T1000 (cell line): ENCODE results near the gene UFL1.
"Not testable (repeated sequence)": the region's sequence is repeated elsewhere in the genome, so short reads cannot be mapped to it uniquely, and the experiment has no call there.

Experiments
- DNase-seq: peaks from one replicate; lab custom pipeline; 2025; ENCODE audit warnings: mixed read lengths; lab: John Stamatoyannopoulos, UW

The UFL1 gene

DNA sequence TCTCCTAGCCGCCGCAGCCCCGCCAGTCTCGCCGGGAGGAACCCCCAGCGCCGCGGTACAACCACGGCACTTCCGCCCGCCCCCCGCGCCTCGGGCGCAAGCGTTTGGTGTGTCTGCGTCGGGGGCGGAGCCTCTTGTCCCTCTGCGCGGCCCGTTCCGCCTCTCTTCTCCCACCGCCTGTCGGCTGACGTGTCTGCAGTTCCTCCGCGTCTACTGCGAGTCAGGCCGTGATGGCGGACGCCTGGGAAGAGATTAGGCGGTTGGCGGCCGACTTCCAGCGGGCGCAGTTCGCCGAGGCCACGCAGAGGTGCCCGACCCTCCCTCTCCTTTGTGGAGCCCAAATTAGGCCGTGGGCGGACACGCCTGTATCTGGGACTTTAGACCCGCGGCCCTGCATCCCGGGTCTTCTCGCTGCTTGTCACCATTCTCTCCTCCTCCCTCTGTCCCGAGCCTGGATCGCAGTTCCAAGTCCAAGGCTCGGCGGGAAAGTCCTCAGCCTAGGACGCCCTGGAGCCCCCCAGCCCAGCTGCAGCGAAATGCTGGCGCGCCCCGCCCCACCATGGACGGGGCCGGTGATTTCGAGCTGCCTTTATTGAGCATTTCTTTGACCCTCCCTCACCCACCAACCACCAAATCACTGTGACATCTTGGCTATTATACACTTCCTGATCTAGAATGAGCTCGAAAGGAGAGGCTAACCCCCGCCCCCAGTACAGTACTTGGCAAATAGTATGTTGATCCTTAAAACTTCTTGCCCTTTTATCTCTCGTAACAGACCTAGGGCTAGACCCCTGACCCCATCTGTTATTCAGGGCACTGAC lies at the start of gene UFL1:
TSS of gene UFL1 (plus strand) at position 163 of the 821 bp plus-strand sequence. CDS start at position 231, 68 bp downstream.
- DNase-seq, result peak; percentile 84

DNA sequence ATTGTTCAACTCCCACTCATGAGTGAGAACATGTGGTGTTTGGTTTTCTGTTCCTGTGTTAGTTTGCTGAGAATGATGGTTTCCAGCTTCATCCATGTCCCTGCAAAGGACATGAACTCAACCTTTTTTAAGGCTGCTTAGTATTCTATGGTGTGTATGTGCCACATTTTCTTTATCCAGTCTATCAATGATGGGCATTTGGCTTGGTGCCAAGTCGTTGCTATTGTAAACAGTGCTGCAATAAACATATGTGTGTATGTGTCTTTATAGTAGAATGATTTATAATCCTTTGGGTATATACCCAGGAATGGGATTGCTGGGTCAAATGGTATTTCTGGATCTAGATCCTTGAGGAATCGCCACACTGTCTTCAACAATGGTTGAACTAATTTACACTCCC lies 49.3 kb upstream of the UFL1 start:
- DNase-seq, result not testable (repeated sequence)

GRCh38 chr6:96478695-96479094 lies 42.9 kb upstream of the UFL1 start:
- DNase-seq, result no peak

- DNase-seq, result no peak
Measured at GRCh38 chr6:96491926-96492325, 29.7 kb upstream of the UFL1 start.

DNA sequence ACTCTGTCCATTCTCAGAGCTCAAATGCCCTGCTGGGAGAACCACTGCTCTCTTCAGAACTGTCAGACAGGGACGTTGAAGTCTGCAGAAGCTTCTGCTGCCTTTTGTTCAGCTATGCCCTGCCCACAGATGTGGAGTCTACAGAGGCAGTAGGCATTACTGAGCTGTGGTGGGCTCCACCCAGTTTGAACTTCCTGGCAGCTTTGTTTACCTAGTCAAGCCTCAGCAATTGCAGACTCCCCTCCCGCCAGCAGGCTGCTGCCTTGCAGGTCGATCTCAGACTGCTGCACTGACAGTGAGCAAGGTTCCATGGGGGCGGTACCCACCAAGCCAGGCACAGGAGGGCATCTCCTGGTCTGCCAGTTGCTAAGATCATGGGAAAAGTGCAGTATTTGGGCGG lies 21.8 kb upstream of the UFL1 start:
- no peak for DNase-seq

- no peak for DNase-seq
Measured at GRCh38 chr6:96502915-96503314, 18.7 kb upstream of the UFL1 start.

GRCh38 chr6:96505363-96505762 lies 16.2 kb upstream of the UFL1 start:
- DNase-seq, result no peak

- no peak for DNase-seq
Measured at GRCh38 chr6:96509281-96509680, 12.3 kb upstream of the UFL1 start.

- peak; percentile 5 for DNase-seq
Measured at GRCh38 chr6:96520171-96521115, 1.2 kb upstream of the UFL1 start.

DNA sequence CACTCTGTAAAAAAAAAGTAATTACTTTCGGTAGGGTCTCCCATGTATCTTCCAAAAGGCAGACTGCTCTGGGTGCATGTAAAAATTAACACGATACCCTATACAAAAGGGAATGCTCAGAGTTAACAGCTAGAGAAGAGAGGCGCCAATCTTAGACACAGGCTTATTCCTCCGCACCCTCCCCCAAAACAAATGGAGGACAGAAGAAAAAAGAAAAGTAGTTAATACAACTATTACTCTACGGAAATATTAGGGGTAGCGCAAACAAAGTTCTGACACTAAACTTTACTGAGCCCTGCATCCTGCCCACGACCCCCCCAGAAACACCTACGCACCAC lies 331 bp upstream of the UFL1 start:
- DNase-seq, result no peak

DNA sequence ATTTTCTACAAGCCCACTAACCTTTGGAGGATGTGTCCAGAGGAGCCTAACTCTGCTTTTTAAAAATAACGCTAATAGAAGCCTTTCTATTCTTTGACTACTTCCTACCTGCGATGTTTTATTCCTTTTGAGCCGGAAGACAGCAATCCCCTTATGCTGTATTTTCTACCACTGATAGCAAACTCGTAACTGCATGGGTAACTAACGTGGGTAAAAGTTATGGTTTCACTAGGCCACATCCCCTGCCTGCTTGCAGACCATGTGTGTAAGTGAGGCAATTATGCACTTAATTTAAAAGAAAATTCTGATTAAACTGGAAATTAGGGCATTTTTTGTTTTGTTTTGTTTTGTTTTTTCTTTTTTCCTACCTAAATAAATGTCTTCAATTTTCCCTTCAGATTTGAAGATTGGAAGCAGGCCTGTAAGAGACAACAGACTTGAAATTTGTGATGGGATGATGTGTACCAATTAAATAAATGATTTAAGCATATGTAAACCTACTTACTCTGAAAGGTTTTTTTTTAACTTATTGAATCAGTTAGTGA lies 931 bp downstream of the UFL1 start:
- DNase-seq, result no peak

- no peak for DNase-seq
Measured at GRCh38 chr6:96528193-96528592, 6.6 kb downstream of the UFL1 start.

- no peak for DNase-seq
Measured at GRCh38 chr6:96532399-96532798, 10.8 kb downstream of the UFL1 start.

GRCh38 chr6:96537726-96538125 lies 16.1 kb downstream of the UFL1 start:
- no peak for DNase-seq

GRCh38 chr6:96542702-96543101 lies 21.1 kb downstream of the UFL1 start:
- no peak for DNase-seq

DNA sequence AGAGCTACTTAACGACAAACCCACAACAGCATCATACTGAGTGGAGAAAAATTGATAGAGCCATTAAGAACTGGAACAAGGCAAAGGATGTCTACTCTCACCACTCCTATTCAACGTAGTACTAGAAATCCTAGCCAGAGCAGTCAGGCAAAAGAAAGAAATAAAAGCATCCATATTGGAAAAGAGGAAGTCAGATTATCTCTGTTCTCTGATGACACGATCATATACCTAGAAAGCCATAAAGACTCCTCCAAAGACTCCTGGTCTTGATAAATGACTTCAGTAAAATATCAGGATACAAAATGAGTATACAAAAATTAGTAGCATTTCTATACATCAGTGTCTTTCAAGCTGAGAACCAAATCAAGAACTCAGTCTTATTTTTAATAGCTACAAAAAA lies 24.3 kb downstream of the UFL1 start:
- no peak for DNase-seq

GRCh38 chr6:96547654-96548053 lies 26.0 kb downstream of the UFL1 start:
- DNase-seq, result no peak

DNA sequence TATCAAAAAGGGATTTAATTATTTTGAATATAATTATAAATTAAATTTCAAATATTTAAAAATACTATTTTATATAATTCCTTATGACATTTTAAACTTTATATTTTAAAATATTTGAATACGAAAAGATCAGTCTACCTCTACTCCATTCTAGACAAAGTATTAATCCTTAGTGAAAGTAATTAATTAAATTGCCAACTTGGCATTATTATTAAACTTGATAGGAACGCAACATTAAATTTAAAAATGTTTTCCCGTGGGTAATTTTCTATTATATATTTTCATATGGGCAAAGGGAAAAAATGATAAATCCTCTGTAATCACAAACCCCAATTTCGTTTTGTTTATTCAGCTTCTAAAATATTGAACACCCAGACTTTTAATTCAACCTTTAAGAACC lies 33.0 kb downstream of the UFL1 start:
- DNase-seq, result no peak

GRCh38 chr6:96559740-96560139 lies 38.1 kb downstream of the UFL1 start:
- DNase-seq, result not testable (repeated sequence)

DNA sequence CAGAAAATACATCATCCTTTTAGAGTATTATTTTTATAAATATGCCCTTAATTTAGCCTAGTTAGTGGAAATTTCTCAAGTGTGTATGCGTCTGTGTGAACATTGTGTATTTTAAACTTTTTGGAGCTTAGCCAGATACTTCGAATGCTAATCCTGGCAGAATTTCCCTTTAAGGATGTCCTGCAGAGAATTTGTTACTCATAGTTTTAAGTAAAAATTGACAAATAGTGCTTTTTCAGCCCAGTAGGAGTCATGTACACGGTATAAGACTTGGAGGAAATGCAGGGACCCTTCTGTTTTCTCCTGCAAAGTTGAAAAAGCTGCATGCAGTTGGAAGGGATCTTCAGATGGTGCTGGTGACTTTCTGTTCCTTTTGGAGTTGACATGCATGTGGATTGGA lies 41.3 kb downstream of the UFL1 start, which contains the start of gene FHL5:
TSS of gene FHL5 (plus strand) at position 243 of the 400 bp plus-strand sequence. CDS start 40,486 bp downstream, outside the sequence.
- no peak for DNase-seq

DNA sequence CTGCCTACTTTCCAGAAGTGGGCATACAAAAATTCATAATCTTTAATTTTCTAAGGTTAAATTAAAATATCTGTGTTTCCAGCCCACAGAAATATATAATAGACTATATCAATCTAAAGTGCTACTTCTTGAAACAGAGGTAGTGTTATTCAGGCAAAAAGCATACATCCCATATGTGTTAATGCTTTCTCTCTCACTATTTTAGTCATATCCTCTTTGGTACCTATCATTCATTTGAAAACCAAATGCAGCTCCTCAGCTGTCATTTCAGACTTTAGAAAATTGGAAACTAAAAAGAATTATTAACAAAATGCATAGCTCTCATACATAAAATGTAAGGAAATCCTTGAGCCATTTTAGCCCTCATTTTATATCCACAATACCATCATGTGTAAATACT lies 42.2 kb downstream of the UFL1 start:
- no peak for DNase-seq

GRCh38 chr6:96570053-96570452 lies 48.4 kb downstream of the UFL1 start:
- no peak for DNase-seq

GRCh38 chr6:96571551-96571950 lies 49.9 kb downstream of the UFL1 start:
- DNase-seq, result no peak
